Activated CD4-positive, alpha-beta T cell treated with anti-CD3 and anti-CD28 coated beads, Interleukin-2, amount 10 ng/mL, durations not matched to agents 24 days and 14 days (primary cell): ENCODE data around the gene MT1X. TPM values are rescaled to one million over a fixed set of nuclear protein-coding genes. Genes with fewer than 3 reads are reported as not detected.

Experiments used
- DNase-seq: peaks from one replicate; pipeline ENCODE4 v3.0.0; 2022
- H3K27ac Mint-ChIP-seq: one replicate; pipeline ENCODE4 v1.8.0; 2022; ENCODE audit warnings: mild to moderate bottlenecking, mixed read lengths
- H3K27me3 Mint-ChIP-seq: one replicate; pipeline ENCODE4 v1.8.0; 2022; ENCODE audit warnings: mixed read lengths
- H3K36me3 Mint-ChIP-seq: one replicate; pipeline ENCODE4 v1.8.0; 2022; ENCODE audit warnings: low read depth, mild to moderate bottlenecking, mixed read lengths
- H3K4me1 Mint-ChIP-seq: one replicate; pipeline ENCODE4 v1.8.0; 2021; ENCODE audit warnings: mixed read lengths
- H3K4me3 Mint-ChIP-seq: one replicate; pipeline ENCODE4 v1.8.0; 2022; ENCODE audit warnings: mild to moderate bottlenecking, moderate library complexity, mixed read lengths
- H3K9me3 Mint-ChIP-seq: one replicate; pipeline ENCODE4 v1.8.0; 2021; ENCODE audit warnings: mixed read lengths
- intact Hi-C: fragments of 100-400 bp; cut with micrococcal nuclease; formaldehyde crosslinking; loops from one replicate; pipeline ENCODE4 v1.15.1; 2023
- total RNA-seq: library from RNA; stranded (reverse); gene quantifications from 2 replicates; pipeline ENCODE4 v1.2.3, GENCODE V29; 2022

MT1X gene
- total RNA-seq, 1 donor from 2014 or later = 62.7 TPM

DNA sequence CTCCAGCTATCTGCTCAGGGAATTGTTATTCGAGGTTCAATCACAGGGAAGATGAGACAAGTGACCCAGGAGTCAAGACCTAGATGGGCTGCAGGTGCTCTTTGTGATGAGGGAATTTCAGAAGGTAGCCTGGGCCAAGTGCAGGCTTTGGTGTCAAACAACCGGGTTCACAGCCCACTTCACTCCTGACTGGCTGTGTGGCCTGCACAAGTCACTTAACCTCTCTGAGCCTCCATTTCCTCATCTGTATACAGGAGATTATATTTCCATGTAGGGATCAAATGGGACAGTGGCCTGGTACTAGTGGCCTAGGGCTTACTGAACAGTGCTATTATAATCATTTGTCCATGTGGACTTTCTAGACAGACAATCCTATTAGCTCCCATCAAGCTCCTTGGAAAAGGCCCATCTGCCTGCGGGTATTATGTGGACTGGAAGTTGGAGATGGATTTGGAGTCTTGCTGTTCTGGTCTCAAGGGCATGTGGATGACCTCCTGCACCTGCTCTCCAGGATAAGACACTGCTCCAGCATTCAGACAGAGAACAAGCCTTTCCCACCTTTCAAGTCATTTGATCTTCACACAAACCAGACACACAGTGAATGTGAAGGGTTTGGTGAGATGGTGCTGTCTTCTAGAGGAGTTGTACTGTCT is 3.1 kb upstream of the MT1X start:
- Mint-ChIP-seq H3K27me3 (peaks cover 10% of the 10 kb centered on the region), H3K9me3 (no peaks in the 10 kb centered on the region), H3K36me3 (peaks cover 4% of the 10 kb centered on the region), H3K27ac (no peak overlapping the region), H3K4me3 (no peak overlapping the region), H3K4me1 (peaks cover 32% of the 10 kb centered on the region)
- no peak for DNase-seq
- intact Hi-C loops = no loop called here

DNA sequence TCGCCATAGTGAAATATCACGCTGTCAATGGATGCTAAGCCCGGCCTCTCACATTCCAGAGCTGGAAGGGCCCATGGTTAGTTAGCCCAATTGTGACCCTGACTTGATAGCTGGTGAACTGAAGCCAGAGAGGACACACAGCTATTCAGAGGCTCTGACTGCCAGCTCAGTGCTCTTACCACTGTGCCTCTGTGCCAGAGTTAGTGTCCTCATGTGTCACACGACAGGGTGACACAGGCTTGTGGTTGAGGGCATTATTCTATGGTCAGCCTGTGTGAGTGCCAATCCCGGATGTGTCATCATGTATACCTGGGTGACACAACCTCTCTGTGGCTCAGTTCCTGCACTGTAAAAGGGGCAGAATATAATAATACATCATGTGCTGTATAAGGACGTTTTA is 2.5 kb upstream of the MT1X start:
- Mint-ChIP-seq H3K4me3 (no peak overlapping the region), H3K4me1 (peaks cover 30% of the 10 kb centered on the region)
- intact Hi-C loops = no loop called here

DNA sequence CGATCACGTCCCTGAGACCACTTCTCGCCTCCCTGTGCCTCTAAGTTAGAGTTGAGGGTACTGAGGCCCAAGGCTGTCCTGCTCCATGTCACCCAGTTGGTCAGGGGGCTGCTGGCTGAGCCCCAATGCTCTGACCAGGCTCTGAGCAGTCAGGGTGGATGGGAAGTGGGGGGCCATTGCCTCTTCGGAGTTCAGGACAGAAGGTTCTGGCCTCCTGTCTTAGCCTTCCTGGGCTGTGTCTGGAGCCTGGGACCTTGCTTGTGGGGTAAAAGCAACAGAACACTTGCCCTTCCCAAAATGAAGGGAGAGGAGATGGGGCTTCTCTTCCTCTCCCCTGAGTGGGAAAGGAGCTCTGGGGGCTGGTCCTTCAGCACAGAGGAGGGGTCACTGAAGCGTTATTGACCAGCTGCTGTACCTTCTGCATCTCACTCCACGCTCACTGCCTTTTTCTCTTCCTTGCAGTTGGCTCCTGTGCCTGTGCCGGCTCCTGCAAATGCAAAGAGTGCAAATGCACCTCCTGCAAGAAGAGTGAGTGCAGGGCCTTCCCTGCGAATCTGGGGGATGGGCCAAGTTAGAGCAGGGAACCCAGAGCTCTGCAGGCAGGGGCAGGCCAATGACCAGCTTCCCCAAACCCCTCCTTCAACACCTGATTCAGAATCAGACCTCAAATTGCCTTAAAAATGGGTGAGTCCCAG is 580 bp downstream of the MT1X start:
- Mint-ChIP-seq H3K27me3 (no peaks in the 10 kb centered on the region), H3K4me1 (peaks cover 21% of the 10 kb centered on the region), H3K4me3 (peak overlapping the region; percentile 94), H3K27ac (peak overlapping the region; percentile 93), H3K9me3 (peaks cover 3% of the 10 kb centered on the region), H3K36me3 (peaks cover 7% of the 10 kb centered on the region)
- intact Hi-C loops = loop anchor here (1.0 to 2.0 kb wide), 5 partner anchors 19 to 106 kb away; partner anchors contain the start of genes MT1F and MT2A
- no peak for DNase-seq

More for the DNA sequence above, 2.5 kb upstream of the MT1X start:
- H3K36me3 Mint-ChIP-seq = peaks cover 4% of the 10 kb centered on the region
- peaks cover 6% of the 10 kb centered on the region for H3K27me3 Mint-ChIP-seq
- H3K9me3 Mint-ChIP-seq = no peaks in the 10 kb centered on the region
- no peak overlapping the region for H3K27ac Mint-ChIP-seq
- DNase-seq = no peak

DNA sequence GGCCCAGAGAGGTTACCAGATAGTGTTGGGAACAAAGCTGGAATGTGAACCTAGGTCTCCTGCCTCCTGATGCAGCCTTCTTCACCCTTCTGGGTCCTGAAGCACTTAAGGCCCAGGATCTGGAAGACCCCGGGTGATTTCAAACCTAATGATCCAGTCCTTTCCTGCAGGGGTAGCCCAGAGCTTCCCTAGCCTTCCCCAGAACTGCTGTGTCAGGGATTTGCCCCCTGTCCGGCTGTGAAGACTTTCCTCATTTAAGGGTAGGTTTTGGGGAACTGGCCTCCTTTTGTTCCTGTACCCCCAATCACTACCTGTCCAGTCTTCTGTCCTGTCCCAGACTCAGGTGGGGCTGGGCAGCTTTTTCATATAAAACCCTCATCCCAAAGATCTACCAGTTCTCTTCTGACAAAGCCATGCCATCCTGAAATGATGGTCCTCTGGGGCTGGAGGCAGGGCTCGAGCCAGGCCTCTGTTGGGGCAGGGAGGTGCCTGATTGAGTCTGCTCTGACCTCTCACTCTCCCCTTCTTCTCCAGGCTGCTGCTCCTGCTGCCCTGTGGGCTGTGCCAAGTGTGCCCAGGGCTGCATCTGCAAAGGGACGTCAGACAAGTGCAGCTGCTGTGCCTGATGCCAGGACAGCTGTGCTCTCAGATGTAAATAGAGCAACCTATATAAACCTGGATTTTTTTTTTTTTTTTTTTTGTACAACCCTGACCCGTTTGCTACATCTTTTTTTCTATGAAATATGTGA is 1.3 kb downstream of the MT1X start:
- peak overlapping the region; percentile 94 for H3K4me3 Mint-ChIP-seq
- H3K4me1 Mint-ChIP-seq = peaks cover 21% of the 10 kb centered on the region
- intact Hi-C loops = loop anchor here (2.0 kb wide), 2 partner anchors 27 to 41 kb away; partner anchors contain the start of gene MT1F
- peak overlapping the region; percentile 41 for H3K27ac Mint-ChIP-seq
- DNase-seq = no peak
- no peaks in the 10 kb centered on the region for H3K27me3 Mint-ChIP-seq
- H3K36me3 Mint-ChIP-seq = peaks cover 7% of the 10 kb centered on the region
- H3K9me3 Mint-ChIP-seq = peaks cover 3% of the 10 kb centered on the region

- Mint-ChIP-seq H3K27ac (no peak overlapping the region), H3K4me3 (peak overlapping the region; percentile 94), H3K36me3 (peaks cover 7% of the 10 kb centered on the region)
Measured at GRCh38 chr16:56684256-56684925, 2.1 kb downstream of the MT1X start.

DNA sequence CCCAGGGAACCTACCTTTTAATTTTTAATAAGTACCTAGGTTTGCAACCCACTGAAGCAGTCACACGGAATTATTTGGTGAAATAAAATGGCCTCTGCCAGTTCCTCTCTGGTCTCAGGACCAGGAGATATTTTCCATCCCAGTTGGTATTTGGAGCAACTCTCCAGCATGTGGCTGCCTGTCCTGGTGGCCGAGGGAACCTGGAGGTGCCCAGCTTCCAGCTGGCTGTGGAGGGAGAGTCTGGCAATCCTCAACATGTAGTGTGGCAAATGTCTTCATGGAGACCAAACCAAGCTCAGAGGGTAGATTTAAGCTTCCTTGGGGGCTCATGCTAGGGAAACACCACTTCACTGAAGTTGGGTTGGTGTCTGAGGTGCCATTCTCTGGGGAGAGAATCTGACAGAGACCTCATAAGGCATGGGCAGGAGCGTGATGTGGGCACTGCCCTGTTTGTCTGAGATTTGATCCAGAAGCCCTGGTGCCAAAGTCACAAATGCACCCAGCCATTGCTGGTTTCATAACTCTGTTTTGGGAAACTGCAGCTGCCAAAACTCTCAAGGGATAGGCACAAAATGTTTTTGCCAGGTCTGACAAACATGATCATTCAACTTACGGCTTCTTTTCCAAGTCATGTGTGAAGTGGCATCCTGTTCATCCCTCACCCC is 2.8 kb downstream of the MT1X start:
- H3K4me3 Mint-ChIP-seq = no peak overlapping the region
- H3K9me3 Mint-ChIP-seq = peaks cover 3% of the 10 kb centered on the region
- intact Hi-C loops = no loop called here
- peaks cover 7% of the 10 kb centered on the region for H3K36me3 Mint-ChIP-seq
- DNase-seq = no peak
- H3K27me3 Mint-ChIP-seq = no peaks in the 10 kb centered on the region
- H3K4me1 Mint-ChIP-seq = peaks cover 21% of the 10 kb centered on the region
- no peak overlapping the region for H3K27ac Mint-ChIP-seq

More at GRCh38 chr16:56684256-56684925, 2.1 kb downstream of the MT1X start:
- peaks cover 3% of the 10 kb centered on the region for H3K9me3 Mint-ChIP-seq
- no peaks in the 10 kb centered on the region for H3K27me3 Mint-ChIP-seq
- no peak for DNase-seq
- peaks cover 21% of the 10 kb centered on the region for H3K4me1 Mint-ChIP-seq
- intact Hi-C loops = no loop called here

- DNase-seq = no peak
- H3K36me3 Mint-ChIP-seq = peaks cover 7% of the 10 kb centered on the region
- H3K4me1 Mint-ChIP-seq = peaks cover 16% of the 10 kb centered on the region
- no peak overlapping the region for H3K27ac Mint-ChIP-seq
- intact Hi-C loops = no loop called here
- H3K27me3 Mint-ChIP-seq = no peaks in the 10 kb centered on the region
- no peak overlapping the region for H3K4me3 Mint-ChIP-seq
- H3K9me3 Mint-ChIP-seq = peaks cover 3% of the 10 kb centered on the region
Measured at GRCh38 chr16:56686758-56687157, 4.5 kb downstream of the MT1X start.

DNA sequence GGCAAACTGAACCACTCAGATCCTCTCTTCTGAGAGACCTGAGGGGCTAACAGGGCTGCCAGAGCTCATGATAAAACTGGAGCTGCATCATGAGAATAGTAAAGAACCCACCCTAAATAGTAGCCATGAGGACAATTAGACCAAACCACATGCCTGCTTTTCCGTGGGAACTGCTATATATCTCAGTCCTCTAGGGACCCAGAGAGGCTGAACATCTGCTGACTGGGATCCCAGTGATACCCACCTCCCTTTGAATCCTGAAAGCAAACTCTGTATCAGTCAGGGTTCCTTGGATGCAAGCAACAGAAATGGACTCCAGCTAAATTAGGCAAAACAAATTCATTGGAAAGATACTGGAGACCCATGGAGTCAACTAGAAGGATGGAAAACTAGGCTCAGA is 6.5 kb downstream of the MT1X start:
- no peak overlapping the region for H3K27ac Mint-ChIP-seq

GRCh38 chr16:56689171-56689570 is 6.9 kb downstream of the MT1X start:
- Mint-ChIP-seq H3K36me3 (peaks cover 3% of the 10 kb centered on the region), H3K4me3 (no peak overlapping the region), H3K27ac (no peak overlapping the region), H3K27me3 (no peaks in the 10 kb centered on the region), H3K4me1 (peaks cover 1% of the 10 kb centered on the region), H3K9me3 (peaks cover 3% of the 10 kb centered on the region)
- no peak for DNase-seq
- intact Hi-C loops = no loop called here

More for the DNA sequence above, 6.5 kb downstream of the MT1X start:
- Mint-ChIP-seq H3K9me3 (peaks cover 3% of the 10 kb centered on the region), H3K4me3 (no peak overlapping the region), H3K36me3 (peaks cover 6% of the 10 kb centered on the region), H3K4me1 (peaks cover 4% of the 10 kb centered on the region), H3K27me3 (no peaks in the 10 kb centered on the region)
- DNase-seq = no peak
- intact Hi-C loops = no loop called here

DNA sequence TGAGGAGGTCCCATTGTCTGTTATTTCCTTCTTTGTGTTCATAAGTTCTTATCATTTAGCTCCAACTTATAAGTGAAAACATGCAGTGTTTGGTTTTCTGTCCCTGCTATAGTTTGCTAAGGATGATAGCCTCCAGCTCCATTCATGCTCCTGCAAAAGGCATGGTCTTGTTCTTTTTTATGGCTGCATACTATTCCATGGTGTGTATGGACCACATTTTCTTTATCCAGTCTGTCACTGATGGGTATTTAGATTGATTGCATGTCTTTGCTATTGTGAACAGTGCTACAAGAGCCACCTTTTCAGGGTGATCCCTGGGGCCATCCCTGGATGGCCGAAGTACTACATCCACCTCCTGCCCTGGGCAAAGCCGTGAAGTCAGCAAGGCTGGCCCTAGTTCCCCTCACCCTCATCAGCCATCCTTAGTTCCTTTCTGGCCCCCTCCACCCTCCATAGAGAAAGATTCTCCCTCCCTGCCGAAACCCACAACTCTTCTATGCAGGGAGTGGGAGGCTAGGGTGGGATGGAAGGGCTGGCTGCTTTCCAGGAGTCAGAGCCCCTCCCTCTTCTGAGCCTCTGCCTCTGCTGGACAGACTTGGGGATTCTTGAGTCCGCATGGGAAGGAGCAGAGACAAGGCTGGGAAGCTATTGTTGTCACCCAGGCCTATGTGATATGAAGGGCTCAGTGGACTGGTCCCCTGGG is 8.3 kb downstream of the MT1X start:
- no peak for DNase-seq
- intact Hi-C loops = no loop called here
- peaks cover 3% of the 10 kb centered on the region for H3K9me3 Mint-ChIP-seq
- no peaks in the 10 kb centered on the region for H3K27me3 Mint-ChIP-seq
- no peak overlapping the region for H3K27ac Mint-ChIP-seq
- peaks cover 3% of the 10 kb centered on the region for H3K36me3 Mint-ChIP-seq
- H3K4me1 Mint-ChIP-seq = no peaks in the 10 kb centered on the region
- H3K4me3 Mint-ChIP-seq = no peak overlapping the region

- H3K27me3 Mint-ChIP-seq = no peaks in the 10 kb centered on the region
- H3K4me3 Mint-ChIP-seq = no peak overlapping the region
- H3K4me1 Mint-ChIP-seq = no peaks in the 10 kb centered on the region
- intact Hi-C loops = no loop called here
- no peaks in the 10 kb centered on the region for H3K36me3 Mint-ChIP-seq
- no peak for DNase-seq
- H3K27ac Mint-ChIP-seq = no peak overlapping the region
- no peaks in the 10 kb centered on the region for H3K9me3 Mint-ChIP-seq
Measured at GRCh38 chr16:56691885-56692284, 9.6 kb downstream of the MT1X start.

GRCh38 chr16:56695246-56695645 is 13.0 kb downstream of the MT1X start:
- Mint-ChIP-seq H3K4me3 (no peak overlapping the region), H3K4me1 (no peaks in the 10 kb centered on the region), H3K27ac (no peak overlapping the region), H3K27me3 (peaks cover 5% of the 10 kb centered on the region), H3K9me3 (no peaks in the 10 kb centered on the region), H3K36me3 (no peaks in the 10 kb centered on the region)
- intact Hi-C loops = no loop called here
- no peak for DNase-seq
